Fibroblast of skin of right biceps (primary cell): Measurements from ENCODE around the gene NUDT22.

Source experiments
- DNase-seq: peaks from one replicate; pipeline ENCODE4 v3.0.0-alpha.2; 2013

Gene NUDT22

GRCh38 chr11:64207256-64208085 lies 18.6 kb upstream of the NUDT22 start:
- DNase-seq = peak; percentile 81

GRCh38 chr11:64208086-64208795 lies 17.8 kb upstream of the NUDT22 start:
- no peak for DNase-seq

GRCh38 chr11:64208796-64209562 lies 17.1 kb upstream of the NUDT22 start:
- no peak for DNase-seq

GRCh38 chr11:64209563-64209843 lies 16.6 kb upstream of the NUDT22 start:
- no peak for DNase-seq

GRCh38 chr11:64210301-64211020 lies 15.6 kb upstream of the NUDT22 start:
- DNase-seq = no peak

GRCh38 chr11:64211181-64211872 lies 14.7 kb upstream of the NUDT22 start:
- no peak for DNase-seq

GRCh38 chr11:64216879-64217278 lies 9.2 kb upstream of the NUDT22 start:
- no peak for DNase-seq

GRCh38 chr11:64218628-64219353 lies 7.3 kb upstream of the NUDT22 start:
- no peak for DNase-seq

GRCh38 chr11:64219354-64219684 lies 6.8 kb upstream of the NUDT22 start:
- no peak for DNase-seq

- DNase-seq = no peak
These were observed 6.3 kb upstream of the NUDT22 start for GRCh38 chr11:64219755-64220154.

- no peak for DNase-seq
These were observed 5.8 kb upstream of the NUDT22 start for GRCh38 chr11:64220271-64220670.

- no peak for DNase-seq
These were observed 5.3 kb upstream of the NUDT22 start for GRCh38 chr11:64220798-64221197.

- no peak for DNase-seq
These were observed 3.4 kb upstream of the NUDT22 start for GRCh38 chr11:64222651-64223000.

GRCh38 chr11:64223001-64223651 lies 2.9 kb upstream of the NUDT22 start:
- no peak for DNase-seq

GRCh38 chr11:64224151-64224890 lies 1.8 kb upstream of the NUDT22 start:
- no peak for DNase-seq

- no peak for DNase-seq
These were observed 1.0 kb upstream of the NUDT22 start for GRCh38 chr11:64224891-64225607.

GRCh38 chr11:64226507-64227051 lies 505 bp downstream of the NUDT22 start:
- no peak for DNase-seq

- DNase-seq = no peak
These were observed 1.4 kb downstream of the NUDT22 start for GRCh38 chr11:64227405-64227956.

- DNase-seq = no peak
These were observed 3.1 kb downstream of the NUDT22 start for GRCh38 chr11:64229090-64229743.
